GM18868 (cell line): ENCODE results near the gene SLC8A1.
A peak's percentile ranks its signal among the peaks of the same experiment; 100 is the strongest.

Experiments used
- ATAC-seq: cut with Tn5 transposase; IDR thresholded peaks from one replicate; pipeline ENCODE4 v1.9.1; 2021; ENCODE audit warnings: mild to moderate bottlenecking, moderate library complexity; ENCODE audit not compliant: unreplicated experiment

The SLC8A1 gene

DNA sequence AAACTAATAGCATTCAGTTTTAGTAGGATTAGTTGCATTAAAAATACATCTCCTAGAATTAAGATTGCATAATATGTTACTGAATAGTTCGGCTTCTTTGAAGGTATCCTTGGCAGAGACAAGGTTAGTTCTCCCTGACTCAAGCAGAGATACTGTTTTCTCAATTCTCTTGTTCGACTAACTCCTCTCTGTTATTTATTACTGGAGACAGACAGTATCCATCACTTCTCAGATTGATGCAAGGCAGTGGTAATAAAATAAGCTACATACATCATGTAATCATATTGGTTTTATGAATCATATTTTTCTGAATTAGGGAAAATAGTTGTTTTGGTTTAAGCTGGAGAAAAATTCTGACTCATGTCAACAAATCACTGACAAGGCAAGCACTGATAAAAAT is 134.8 kb downstream of the SLC8A1 start:
- no peak for ATAC-seq

DNA sequence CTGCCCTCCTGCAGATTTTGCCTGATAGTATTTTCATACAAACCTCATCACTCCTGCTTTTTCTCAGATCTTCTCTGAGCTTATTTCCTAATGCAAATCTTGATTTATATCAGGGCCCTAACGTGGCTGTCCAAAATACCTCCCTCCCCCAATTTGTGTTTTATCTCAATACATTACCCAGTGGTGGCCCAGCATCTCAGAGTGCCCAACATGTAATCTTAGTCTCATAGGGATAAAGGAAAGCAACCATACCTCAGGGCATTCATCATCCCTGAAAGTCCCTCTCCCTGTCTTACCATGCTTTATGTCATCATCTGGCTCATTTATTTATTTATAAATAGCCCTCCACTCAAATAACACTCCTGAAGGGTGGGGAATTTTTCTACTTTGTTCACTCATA is 135.3 kb downstream of the SLC8A1 start:
- no peak for ATAC-seq

DNA sequence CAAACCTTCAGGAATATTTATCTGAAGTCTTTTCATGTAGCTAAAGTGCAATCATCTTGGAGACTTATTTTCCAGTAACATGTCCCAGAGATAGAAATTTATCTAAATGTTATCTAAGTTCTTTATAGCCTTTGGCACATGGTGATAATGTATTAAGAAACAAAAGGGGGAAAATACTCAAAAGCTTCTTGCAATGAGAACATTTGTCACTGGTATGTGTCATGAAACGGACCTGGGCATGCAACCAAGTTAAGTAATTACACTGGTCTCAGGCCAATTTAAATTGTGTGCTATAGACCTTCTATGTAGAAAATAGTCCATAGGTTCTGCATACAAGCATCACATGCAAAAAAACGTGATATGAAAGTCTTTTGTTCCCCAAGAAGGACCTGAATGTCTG is 136.2 kb downstream of the SLC8A1 start:
- ATAC-seq: no peak

DNA sequence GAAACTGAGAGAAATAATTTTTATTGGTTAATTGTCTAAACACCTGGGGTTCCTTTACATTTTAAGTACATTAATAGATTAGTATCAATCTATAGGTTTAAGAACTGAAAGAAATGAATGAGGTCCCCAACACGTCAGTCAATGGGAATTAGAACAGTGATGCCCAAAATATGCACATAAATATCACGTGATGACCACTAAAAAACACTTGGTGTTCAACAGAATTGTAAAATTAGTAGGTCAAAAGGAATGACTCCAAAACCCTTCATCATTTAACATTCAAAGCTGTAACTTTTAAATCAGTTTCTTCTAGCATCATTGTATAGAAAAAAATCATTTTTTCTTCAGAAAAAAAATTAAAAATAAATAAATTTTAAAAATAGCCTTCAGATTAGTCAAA is 140.9 kb downstream of the SLC8A1 start:
- no peak for ATAC-seq

DNA sequence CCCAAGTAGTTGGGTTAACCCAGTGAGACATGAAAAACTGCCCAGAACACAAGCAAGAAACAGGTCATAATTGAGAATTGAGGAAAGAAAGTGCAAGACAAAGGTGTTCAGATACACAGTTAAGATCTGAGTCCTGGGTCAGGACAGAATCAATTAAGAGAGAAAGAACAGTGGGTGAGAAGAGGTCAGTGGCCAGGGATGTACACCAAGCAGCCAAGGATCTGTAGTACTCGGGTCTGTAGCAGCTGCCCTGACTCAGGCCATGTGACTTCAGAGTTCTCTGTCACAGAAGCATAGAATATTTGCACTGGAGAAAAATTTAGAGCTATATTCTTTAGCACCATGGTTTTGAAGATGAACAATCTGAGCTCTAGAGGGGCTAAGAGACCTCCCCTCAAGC is 141.6 kb downstream of the SLC8A1 start:
- ATAC-seq: no peak

DNA sequence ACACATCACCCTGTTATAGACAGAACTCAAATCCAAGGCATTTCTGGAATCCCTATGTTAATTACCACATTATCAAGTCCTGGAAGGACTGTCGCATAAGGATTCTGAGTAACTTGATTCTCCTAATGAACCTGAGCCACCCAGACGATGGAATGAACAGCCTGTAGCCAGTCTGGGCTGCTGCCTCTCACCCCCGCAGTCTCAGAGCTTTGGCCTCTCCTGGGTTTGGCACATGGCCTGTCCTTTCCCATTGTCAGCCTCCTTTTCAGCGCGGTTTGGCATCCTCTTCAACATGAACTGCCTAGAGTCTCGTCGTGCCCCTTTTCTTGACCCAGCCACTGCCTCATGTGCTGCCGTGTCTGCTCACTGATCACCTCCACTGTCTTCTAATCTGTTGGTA is 147.6 kb downstream of the SLC8A1 start:
- ATAC-seq: no peak

DNA sequence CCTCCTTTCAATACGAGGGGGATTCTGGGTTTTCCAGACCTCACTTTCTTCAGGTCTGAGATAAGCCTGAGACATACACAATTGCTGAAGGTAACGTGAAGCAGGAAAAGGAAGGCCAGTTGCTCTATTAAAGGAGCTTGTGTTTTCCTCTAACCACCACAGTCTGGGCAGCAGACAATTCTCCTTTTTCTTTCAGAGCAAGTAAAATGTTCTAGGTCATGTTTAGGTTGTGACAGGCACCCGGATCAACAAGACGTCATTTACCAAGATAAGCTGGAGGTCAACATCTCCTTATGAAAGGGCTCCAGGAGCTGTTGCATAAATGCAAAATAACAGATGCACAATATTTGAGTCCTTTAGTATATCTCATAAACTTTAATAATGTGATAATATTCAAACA is 148.1 kb downstream of the SLC8A1 start:
- no peak for ATAC-seq

DNA sequence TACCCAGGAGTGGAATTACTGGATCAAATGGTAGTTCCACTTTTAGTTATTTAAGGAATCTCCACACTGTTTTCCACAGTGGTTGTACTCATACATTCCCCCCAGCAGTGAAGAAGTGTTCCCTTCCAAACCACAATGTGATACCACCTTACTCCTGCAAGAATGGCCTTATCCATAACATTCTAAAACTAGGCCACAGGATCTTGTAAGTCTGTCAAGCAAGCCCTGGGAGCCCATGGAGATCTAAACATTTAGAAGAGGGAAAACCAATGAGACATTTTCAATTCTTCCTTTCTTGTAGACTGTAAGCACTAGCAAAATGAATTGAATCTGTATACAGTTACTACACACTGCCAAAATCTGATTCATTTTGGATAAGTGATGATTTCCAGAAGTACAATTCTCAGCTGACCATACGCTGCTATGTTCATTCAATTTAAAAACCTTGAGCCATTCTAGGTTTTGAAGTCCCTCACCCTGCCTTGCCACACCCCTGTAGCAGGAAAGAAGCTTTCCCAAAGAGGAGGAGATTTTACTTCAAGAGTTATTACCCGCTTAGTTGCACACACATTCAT is 149.1 kb downstream of the SLC8A1 start:
- ATAC-seq: no peak

DNA sequence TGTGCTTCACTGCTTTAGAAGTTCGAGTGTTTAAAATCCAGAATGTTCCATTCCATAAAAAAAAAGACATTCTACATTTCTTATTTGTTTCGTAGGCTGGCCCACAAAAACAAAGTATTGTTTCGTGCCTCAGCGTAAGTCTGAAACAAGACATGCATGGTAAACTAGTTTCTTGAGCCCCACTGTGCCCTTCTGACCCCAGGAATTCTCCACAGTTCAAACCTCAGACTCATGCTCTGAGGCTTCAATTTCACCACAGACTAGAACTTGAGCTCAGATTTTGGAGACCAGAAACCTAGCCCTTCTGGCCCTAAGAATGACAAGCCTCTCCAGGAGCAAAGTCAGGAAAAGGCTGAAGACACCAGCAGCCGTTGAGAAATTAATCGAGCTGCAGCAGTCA is 151.5 kb downstream of the SLC8A1 start:
- ATAC-seq: no peak

DNA sequence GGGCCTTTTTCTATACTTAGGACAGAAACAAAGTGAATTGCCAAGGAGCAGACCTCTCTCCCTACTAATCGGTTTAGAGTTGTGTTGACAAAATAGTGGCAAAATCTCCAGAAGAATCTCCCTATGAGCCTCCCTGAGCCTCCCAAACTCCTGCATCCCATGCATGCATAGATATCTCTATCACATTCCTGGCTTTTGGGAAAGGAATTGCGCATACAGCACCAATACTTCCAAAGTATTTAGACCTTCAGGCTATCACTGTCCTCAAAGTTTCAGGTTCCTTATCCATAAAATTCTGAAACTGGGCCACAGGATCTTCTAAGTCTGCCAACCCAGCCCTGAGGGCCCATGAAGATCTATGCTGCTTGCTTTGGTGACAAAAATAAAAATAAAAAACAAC is 152.1 kb downstream of the SLC8A1 start:
- no peak for ATAC-seq

DNA sequence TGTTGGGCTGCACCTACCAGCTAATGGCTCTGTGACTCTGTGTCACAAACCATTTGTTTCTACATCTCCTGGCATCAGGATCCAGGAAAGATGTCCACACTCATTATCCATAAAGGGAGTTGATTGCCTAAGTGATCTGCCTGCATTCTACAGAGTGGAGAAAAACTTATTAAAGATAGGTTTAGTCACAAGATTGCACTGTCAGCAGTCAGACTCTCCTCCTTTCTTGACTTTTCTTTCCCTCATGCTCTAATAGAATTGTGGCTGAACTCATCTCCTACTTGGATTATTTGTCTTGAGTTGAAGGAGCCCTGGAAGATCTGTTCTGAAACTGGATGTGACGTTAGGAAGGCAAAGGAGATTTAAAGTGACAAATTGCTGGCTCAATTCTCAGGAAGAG is 152.7 kb downstream of the SLC8A1 start:
- no peak for ATAC-seq

DNA sequence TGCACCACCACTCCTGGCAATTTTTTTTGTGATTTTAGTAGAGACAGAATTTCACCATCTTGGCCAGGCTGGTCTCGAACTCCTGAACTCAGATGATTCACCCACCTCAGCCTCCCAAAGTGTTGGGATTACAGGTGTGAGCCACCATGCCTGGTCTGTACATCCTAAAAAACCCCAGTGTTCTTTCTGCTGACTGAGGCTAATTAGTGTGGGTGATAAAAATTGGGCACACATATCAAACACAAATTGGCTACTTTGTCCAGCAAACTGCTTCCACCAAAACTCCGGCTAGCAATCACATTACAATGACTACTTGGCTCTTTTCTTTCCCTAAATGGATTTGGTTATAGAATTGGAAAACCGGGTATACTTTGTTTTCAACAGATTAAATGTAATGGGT is 153.9 kb downstream of the SLC8A1 start:
- ATAC-seq: no peak

DNA sequence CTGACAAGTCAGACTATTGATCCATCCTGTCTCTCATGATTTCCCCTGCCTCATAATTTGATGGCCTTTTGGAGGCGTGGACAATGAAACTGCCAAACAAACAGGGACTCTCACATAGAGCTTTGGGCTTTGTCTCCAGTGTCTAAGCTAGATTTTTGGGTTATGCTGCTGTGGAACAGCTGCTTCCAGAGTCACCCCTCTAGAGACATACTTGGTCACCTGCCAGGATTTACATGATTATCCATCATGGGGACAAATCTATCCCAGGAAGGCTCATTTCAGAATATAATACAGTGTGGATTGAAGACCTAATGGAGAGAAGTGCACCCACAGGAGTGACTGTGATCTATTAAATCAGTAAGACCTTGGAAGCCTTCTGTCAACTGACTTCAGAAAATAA is 159.6 kb downstream of the SLC8A1 start:
- no peak for ATAC-seq

DNA sequence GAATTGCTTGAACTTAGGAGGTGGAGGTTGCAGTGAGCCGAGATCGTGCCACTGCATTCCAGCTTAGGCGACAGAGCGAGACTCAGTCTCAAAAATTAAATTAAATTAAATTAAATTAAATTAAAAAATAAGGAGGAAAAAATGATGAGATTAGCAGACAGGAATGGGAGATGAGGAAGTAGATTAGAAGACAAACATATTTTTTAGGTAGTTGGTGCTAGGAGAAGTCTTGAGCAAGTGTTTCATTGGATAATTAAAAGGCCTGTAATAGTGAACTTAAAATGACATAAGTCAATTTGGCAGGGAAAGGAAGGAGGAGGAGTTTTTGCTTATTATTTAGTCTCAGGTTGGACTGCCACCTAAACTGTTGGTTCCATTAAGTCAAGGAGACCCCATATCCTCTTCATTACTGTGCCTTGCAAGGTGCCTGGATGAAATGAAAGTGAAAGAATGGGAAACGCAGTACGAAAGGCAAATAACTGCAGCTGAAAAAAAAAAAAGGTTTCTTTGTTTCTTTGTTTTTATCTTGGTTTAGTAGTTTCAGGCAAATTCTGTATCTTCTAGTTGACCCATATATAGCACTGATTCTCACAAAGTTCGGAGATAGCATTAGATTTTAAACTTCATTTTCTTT is 162.0 kb downstream of the SLC8A1 start:
- no peak for ATAC-seq

DNA sequence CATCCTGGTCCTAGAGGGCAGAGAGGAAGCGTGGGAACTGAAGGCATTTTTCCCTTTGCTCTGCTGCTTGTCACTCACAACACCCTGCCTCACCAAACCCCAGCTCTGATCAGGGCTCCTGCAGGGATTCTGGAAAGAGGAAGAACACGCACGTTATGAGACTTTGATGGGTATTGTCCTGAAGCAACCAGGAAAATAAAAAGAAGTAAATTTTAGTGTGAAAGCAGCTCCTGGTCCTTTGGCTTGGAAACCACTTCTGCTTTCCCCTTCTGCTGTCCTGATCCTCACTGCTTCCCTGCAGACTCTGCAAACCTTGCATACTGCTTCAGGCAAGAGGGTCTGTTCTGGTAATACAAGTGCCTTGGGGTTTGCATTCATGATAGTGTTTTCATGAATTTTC is 164.1 kb downstream of the SLC8A1 start:
- ATAC-seq: no peak

DNA sequence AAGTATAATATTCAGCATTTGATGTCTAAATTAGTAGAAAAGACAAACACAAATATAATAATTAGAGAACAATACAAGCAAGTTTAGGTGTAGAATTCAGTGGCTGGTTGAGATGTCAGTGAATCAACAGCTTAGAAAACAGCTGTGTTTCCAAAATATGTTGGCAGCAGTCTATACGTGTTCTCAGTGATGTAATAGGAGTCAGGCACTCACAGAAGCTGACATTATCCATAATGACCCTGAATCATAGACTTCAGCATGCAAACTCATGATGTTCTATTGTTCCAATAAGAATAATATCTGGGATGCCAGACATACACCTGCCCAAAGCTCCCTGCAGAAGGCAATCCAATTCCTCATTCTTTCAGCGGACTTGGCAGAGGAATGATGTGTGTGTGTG is 164.7 kb downstream of the SLC8A1 start:
- ATAC-seq: no peak

DNA sequence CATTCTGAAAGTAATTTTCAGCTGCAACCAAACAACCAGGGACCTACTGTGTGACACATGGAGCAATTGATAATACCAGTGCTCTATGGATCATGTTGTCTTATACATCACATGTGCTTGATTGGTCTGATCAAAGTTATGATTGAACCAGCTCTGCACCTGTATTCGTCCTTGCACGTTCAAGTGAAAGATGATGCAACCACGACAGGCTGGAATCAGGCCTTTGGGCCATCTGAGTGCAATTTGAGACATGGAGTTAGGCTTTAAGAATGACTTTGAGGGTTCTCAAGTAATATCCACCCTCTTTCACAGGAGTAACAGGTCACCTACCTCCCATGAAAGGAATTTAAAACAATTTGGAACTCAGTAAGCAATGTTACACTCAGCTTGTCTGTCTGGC is 165.2 kb downstream of the SLC8A1 start:
- ATAC-seq: no peak

DNA sequence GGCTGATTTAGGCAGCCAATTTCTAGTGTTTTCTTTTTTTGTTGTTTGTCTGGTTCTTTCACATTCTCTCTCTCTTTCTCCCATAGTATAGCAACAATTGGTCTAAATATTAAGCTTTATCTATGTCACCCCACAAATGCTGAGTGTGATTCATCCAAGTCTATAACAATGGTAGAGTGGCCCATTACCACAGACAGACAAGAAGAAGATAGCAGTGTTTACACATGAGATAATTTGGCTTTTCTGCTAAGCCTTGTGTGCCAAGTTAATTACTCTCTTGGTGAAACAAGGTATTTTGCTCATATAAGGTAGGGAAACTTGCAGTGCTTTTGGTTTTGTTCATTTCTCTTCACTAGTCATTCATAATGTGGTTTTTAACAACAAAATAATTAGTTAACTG is 166.5 kb downstream of the SLC8A1 start:
- no peak for ATAC-seq

DNA sequence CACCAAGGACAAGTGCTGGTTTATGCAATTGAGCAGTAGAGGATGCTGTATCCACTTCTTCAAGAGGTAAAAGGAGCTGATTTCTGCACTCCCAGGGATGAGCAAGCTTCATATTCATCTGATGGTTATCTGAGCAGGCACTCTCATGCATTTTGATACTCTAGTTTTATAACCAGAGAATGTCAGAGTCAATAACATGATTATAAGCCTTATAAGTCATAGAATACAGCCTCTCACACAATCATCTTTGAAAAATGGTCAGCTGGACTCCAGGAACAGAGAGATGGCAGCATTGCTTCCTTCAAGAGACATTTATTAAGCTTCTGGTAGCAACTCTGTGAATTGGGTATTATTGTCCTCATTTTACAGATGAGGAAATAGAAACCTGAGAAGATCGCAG is 167.1 kb downstream of the SLC8A1 start:
- ATAC-seq: no peak

DNA sequence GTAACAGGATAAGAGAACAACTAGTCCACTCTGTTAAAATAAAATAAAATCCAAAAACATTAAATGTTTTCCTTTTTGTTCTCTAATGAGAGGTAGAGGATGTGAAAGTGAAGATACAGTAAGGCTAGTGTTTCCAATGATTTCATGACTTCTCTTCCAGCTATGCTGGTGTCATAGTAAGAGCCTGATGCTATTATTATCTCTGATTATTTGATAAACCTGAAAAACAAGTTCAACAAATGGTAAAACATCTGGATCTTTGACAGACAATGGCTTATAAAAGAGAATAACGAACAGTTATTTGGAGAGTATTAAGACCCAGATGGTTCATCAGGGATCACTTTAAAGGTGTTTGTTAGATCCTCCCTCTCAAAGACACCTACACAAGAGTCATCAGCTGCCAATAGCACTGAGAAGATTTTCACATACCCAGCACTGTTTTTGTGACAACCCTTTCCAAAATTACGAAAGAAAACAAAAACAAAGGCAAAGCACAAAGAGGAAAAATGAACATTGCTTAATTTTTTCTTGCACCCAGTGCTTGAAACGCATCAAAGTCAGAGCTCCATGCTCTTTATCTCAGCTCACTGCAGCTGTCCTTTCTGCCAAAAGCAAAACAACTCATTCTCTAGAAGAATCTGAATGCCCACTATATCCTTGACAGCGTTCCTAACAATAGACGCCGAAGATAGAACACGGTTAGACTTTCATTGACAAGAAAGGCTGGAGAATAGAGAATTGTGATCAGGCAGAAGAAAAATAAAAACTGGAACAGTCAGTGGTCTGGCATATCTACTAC is 168.6 kb downstream of the SLC8A1 start:
- peak; percentile 24 for ATAC-seq

DNA sequence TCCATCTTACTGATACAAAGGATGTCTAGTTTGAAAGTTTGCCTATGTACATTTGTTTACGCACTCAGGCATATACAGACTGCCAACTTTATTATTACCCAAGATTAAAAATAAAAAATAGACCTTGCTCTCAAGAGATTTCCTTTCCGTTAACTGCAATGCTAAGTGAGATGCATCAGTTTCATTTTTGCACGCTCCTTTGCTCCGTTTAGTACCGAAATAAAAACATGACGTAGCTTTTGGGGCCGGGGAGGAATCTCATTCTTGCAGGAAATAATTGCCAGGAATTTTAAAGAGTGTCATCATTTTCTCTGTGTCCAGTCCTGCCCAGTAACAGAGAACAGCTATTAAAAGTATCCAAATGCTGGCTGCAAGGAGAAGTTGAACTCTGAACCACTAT is 169.5 kb downstream of the SLC8A1 start:
- ATAC-seq: peak; percentile 31
